GM12801 (cell line): ENCODE results near the gene TSPEAR.

ENCODE experiments used
- CTCF ChIP-seq: IDR thresholded peaks from one replicate; pipeline ENCODE4 v1.5.1; 2011; ENCODE audit warnings: control low read depth; ENCODE audit not compliant: insufficient read length; ENCODE audit errors: extremely low read depth

Gene TSPEAR

GRCh38 chr21:44456214-44456914 lies 255.0 kb downstream of the TSPEAR start:
- no peak for TF ChIP-seq CTCF

GRCh38 chr21:44455524-44456213 lies 255.7 kb downstream of the TSPEAR start:
- no peak for TF ChIP-seq CTCF

- TF ChIP-seq CTCF, result no peak
These were observed 256.4 kb downstream of the TSPEAR start, which contains the start of gene LRRC3 for GRCh38 chr21:44454747-44455523. TSS of gene LRRC3 (plus strand) at chr21:44455510. CDS start at chr21:44456645, 1,135 bp downstream.

- TF ChIP-seq CTCF, result no peak
These were observed 257.3 kb downstream of the TSPEAR start for GRCh38 chr21:44454058-44454457.

GRCh38 chr21:44453120-44453519 lies 258.3 kb downstream of the TSPEAR start:
- TF ChIP-seq CTCF, result no peak

GRCh38 chr21:44450999-44451398 lies 260.4 kb downstream of the TSPEAR start:
- no peak for TF ChIP-seq CTCF

- TF ChIP-seq CTCF, result no peak
These were observed 261.0 kb downstream of the TSPEAR start for GRCh38 chr21:44450402-44450801.
